Right cardiac atrium (tissue), 5 donors: ENCODE measurements around the gene RPL22L1. TPM values are rescaled to one million over a fixed set of nuclear protein-coding genes. Genes with fewer than 3 reads are reported as not detected.

Experiments used
- ATAC-seq, 2 donors: fragments of 200-7000 bp; cut with Tn5 transposase; one replicate each; pipeline versions ENCODE4 v1.8.0 to v1.9.1; 2020; ENCODE audit warnings: moderate library complexity in 2 of 2, mild to moderate bottlenecking in 1 of 2
- DNase-seq, 3 donors: peaks; one replicate each; pipeline ENCODE4 v3.0.0-alpha.2; 2020
- H3K27ac ChIP-seq: one replicate; pipeline ENCODE4 v1.5.1; 2013; ENCODE audit warnings: mild to moderate bottlenecking, low read length, control low read depth, moderate library complexity
- H3K27me3 ChIP-seq: one replicate; pipeline ENCODE4 v1.6.1; 2013; ENCODE audit not compliant: control insufficient read depth, insufficient read depth
- H3K4me1 ChIP-seq: one replicate; pipeline ENCODE4 v1.6.1; 2013; ENCODE audit warnings: low read length; ENCODE audit not compliant: control insufficient read depth, insufficient read depth
- H3K4me3 ChIP-seq: one replicate; pipeline ENCODE4 v1.5.1; 2013; ENCODE audit warnings: low read length, control low read depth
- H3K9me3 ChIP-seq: one replicate; pipeline ENCODE4 v1.6.1; 2013; ENCODE audit warnings: low read length; ENCODE audit not compliant: control insufficient read depth
- WGBS: extraction: QIAGEN DNeasy Blood & Tissue Kit; methylation state at CpG from one replicate; pipeline ENCODE4 v1.1.7; 2013; 5-methylcytosine and 5-hydroxymethylcytosine counted together
- intact Hi-C, 4 donors: fragments of 100-400 bp; cut with DNase I; formaldehyde crosslinking; loops; one replicate each; pipeline versions ENCODE4 v1.11.0 to v1.14.0; 2022 to 2023
- polyA plus RNA-seq: library from polyadenylated mRNA; stranded (reverse); fragments of 200-250 nt; gene quantifications from one replicate; pipeline ENCODE4 v1.2.3, GENCODE V29; 2013
- total RNA-seq, 4 donors: library from RNA; stranded (reverse); fragmentation: NEBNext Ultra II Directional; extraction: Animal tissue kit (Norgen Biotek cat#: 25700); gene quantifications; one replicate each; pipeline ENCODE4 v1.2.1, GENCODE V29; 2021
- donor health status: healthy with polysubstance abuse.
- donor health status: DM: no; HTN: yes; CAD: no.
- donor health status: DM: no; HTN: no; CAD: no.
- donor health status: DM: no; HTN: yes; CAD: no; lungs with severe emphysema.
- donor health status: DM: yes; HTN: yes; CAD: no.

RPL22L1 gene
- total and polyA plus RNA-seq, 5 donors, result 16.8 to 44.9 (median 18.9) TPM

- intact Hi-C loops, result no loop called here
- 89% methylated on average over 5 of the region's 5 CpGs for WGBS
- ATAC-seq, result no peak
These were observed 11.4 kb downstream of the RPL22L1 start for GRCh38 chr3:170858599-170858998.

DNA sequence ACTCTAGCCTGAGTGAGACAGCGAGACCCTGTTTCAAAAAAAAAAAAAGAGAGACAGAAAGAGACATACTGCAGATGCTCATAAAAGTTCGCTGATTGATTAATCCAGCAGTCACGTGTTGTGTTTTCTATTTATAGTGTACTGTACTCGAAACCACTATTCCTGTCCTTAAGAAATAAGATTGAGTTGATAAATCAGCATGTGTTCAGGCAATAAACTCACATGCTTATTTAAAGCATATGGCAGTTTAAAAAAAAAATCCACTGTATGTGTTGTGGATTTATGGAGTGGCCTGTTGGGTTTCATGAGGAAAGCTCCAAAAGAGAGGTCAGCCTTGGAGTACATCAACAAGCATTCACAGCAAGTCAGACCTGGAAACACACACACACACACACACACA, 17.7 kb downstream of the RPL22L1 start:
- ATAC-seq, result no peak
- intact Hi-C loops, result no loop called here
- H3K9me3 ChIP-seq, result no peaks in the 10 kb centered on the region
- no peaks in the 10 kb centered on the region for H3K4me1 ChIP-seq
- no peak overlapping the region for H3K27ac ChIP-seq
- no peak for DNase-seq
- H3K27me3 ChIP-seq, result no peaks in the 10 kb centered on the region
- WGBS, result 65% methylated on average over 4 of the region's 4 CpGs
- no peak overlapping the region for H3K4me3 ChIP-seq

More at GRCh38 chr3:170858599-170858998, 11.4 kb downstream of the RPL22L1 start:
- Histone ChIP-seq H3K4me3 (no peak overlapping the region), H3K27me3 (no peaks in the 10 kb centered on the region), H3K9me3 (no peaks in the 10 kb centered on the region), H3K27ac (no peak overlapping the region), H3K4me1 (no peaks in the 10 kb centered on the region)
- DNase-seq, result no peak

- Histone ChIP-seq H3K4me1 (no peaks in the 10 kb centered on the region), H3K27ac (no peak overlapping the region), H3K9me3 (no peaks in the 10 kb centered on the region), H3K27me3 (no peaks in the 10 kb centered on the region), H3K4me3 (no peak overlapping the region)
- DNase-seq, result no peak
- 95% methylated on average over 2 of the region's 2 CpGs for WGBS
- no peak for ATAC-seq
- intact Hi-C loops, result no loop called here
These were observed 21.6 kb downstream of the RPL22L1 start for GRCh38 chr3:170848292-170848917.

GRCh38 chr3:170844377-170844776, 25.6 kb downstream of the RPL22L1 start:
- intact Hi-C loops, result no loop called here
- H3K27me3 ChIP-seq, result no peaks in the 10 kb centered on the region
- ATAC-seq, result no peak
- H3K4me1 ChIP-seq, result no peaks in the 10 kb centered on the region
- H3K9me3 ChIP-seq, result no peaks in the 10 kb centered on the region
- no peak overlapping the region for H3K27ac ChIP-seq
- DNase-seq, result no peak
- no peak overlapping the region for H3K4me3 ChIP-seq

GRCh38 chr3:170840291-170840859, 29.6 kb downstream of the RPL22L1 start:
- H3K4me3 ChIP-seq, result no peak overlapping the region
- WGBS, result 73% methylated on average over 2 of the region's 2 CpGs
- intact Hi-C loops, result no loop called here

DNA sequence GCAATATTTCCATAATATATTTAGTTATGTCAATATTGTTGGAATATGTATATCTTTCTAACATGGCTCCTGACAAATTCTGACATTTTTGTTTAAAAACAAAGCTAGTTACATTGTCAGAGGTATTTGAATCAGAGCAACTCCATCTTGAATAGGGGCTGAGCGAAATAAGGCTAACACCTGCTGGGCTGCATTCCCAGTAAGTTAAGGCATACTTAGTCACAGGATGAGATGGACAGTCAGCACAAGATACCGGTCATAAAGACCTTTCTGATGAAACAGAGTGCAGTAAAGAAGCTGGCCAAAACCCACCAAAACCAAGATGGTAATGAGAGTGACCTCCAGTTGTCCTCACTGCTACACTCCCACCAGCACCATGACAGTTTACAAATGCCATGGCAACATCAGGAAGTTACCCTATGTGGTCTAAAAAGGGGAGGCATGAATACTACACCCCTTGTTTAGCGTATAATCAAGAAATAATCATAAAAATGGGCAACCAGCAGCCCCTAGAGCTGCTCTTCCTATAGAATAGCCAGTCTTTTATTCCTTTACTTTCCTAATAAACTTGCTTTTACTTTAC, 30.4 kb downstream of the RPL22L1 start:
- H3K4me1 ChIP-seq, result no peaks in the 10 kb centered on the region
- no peak overlapping the region for H3K4me3 ChIP-seq
- intact Hi-C loops, result no loop called here
- H3K9me3 ChIP-seq, result no peaks in the 10 kb centered on the region
- ATAC-seq (no peak), DNase-seq (no peak)
- WGBS, result 90% methylated on average over 3 of the region's 3 CpGs
- H3K27me3 ChIP-seq, result no peaks in the 10 kb centered on the region
- no peak overlapping the region for H3K27ac ChIP-seq

More at GRCh38 chr3:170840291-170840859, 29.6 kb downstream of the RPL22L1 start:
- H3K9me3 ChIP-seq, result no peaks in the 10 kb centered on the region
- no peak overlapping the region for H3K27ac ChIP-seq
- no peak for DNase-seq
- no peaks in the 10 kb centered on the region for H3K4me1 ChIP-seq
- H3K27me3 ChIP-seq, result no peaks in the 10 kb centered on the region
- ATAC-seq, result no peak

- H3K4me1 ChIP-seq, result no peaks in the 10 kb centered on the region
- DNase-seq (no peak), ATAC-seq (no peak)
- no peaks in the 10 kb centered on the region for H3K27me3 ChIP-seq
- H3K9me3 ChIP-seq, result no peaks in the 10 kb centered on the region
- intact Hi-C loops, result no loop called here
- WGBS, result 85% methylated on average over 4 of the region's 4 CpGs
- no peak overlapping the region for H3K27ac ChIP-seq
- no peak overlapping the region for H3K4me3 ChIP-seq
These were observed 33.5 kb downstream of the RPL22L1 start for GRCh38 chr3:170836491-170836890.

DNA sequence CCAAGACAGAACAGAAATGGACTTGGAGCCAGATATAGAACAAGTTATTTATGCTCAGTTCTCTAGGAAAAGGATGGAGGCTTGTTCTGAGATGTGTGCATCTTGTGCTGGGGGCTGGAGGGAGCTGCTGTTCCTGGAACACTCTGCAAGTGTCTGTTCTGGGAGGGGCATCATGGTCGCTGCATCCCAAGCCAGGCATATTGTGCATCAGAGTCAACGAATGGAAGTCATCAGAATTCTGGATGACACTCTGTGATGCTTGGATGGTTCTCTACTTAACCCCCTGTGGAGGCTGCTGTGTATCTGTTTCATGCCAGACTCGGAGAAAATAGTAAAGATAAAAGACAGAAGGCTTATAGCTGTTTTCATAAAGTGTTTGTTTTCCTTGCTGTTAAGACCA, 34.7 kb downstream of the RPL22L1 start:
- H3K27me3 ChIP-seq, result no peaks in the 10 kb centered on the region
- 16% methylated on average over 3 of the region's 3 CpGs for WGBS
- no peak for DNase-seq

GRCh38 chr3:170830580-170830979, 39.4 kb downstream of the RPL22L1 start:
- Histone ChIP-seq H3K4me3 (no peak overlapping the region), H3K27ac (no peak overlapping the region), H3K9me3 (no peaks in the 10 kb centered on the region), H3K27me3 (no peaks in the 10 kb centered on the region), H3K4me1 (no peaks in the 10 kb centered on the region)
- intact Hi-C loops, result no loop called here
- ATAC-seq (no peak), DNase-seq (no peak)
- 93% methylated on average over 4 of the region's 4 CpGs for WGBS

More for the DNA sequence above, 34.7 kb downstream of the RPL22L1 start:
- H3K9me3 ChIP-seq, result no peaks in the 10 kb centered on the region
- intact Hi-C loops, result no loop called here
- no peak for ATAC-seq
- H3K4me1 ChIP-seq, result no peaks in the 10 kb centered on the region
- H3K27ac ChIP-seq, result no peak overlapping the region
- H3K4me3 ChIP-seq, result no peak overlapping the region

DNA sequence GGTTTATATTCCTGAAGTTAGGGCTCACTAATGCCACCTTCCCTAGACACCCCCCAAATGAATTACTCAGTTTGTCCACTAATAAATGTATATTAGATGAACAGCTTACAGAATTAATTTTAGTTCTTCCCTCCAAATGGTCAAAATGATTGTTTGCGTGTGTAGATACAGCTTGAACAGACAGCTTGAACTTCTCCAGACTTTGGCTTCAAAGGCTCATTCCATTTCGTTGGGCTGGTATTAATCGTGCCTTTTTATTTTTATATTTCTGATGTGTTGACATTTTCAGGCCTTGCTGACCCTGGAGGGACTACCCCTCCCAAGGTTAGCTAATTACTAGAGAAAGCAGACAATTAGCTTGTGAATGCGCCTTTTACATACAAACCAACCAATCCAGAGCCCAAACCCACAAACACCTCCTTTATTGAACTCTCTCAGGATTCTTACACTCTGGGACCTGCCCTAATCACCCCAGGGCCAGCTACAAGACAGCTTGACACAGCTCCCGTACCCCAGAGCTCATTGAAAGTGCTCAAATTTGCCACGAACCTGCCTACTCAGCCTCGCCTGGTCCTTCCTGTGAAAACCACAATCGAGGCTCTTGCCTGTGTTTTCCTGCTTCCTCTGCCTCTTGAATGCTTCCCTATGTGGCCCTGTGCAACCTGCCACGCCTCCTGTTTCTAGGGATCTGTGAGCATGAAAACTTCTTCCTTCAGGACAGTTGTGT, 40.3 kb downstream of the RPL22L1 start:
- intact Hi-C loops, result no loop called here

GRCh38 chr3:170826047-170826446, 43.9 kb downstream of the RPL22L1 start:
- intact Hi-C loops, result no loop called here
- Histone ChIP-seq H3K4me3 (no peak overlapping the region), H3K27me3 (no peaks in the 10 kb centered on the region), H3K9me3 (no peaks in the 10 kb centered on the region), H3K27ac (no peak overlapping the region), H3K4me1 (no peaks in the 10 kb centered on the region)
- no peak for DNase-seq
- 64% methylated on average over 2 of the region's 2 CpGs for WGBS
- no peak for ATAC-seq

More for the DNA sequence above, 40.3 kb downstream of the RPL22L1 start:
- H3K4me3 ChIP-seq, result no peak overlapping the region
- WGBS, result 62% methylated on average over 9 of the region's 9 CpGs
- no peak for DNase-seq
- H3K27ac ChIP-seq, result no peak overlapping the region
- ATAC-seq, result no peak
- H3K9me3 ChIP-seq, result no peaks in the 10 kb centered on the region
- no peaks in the 10 kb centered on the region for H3K27me3 ChIP-seq
- no peaks in the 10 kb centered on the region for H3K4me1 ChIP-seq
